HFFc6 (cell line): ENCODE measurements around the gene CCL3. TPM values are rescaled to one million over a fixed set of nuclear protein-coding genes. Genes with fewer than 3 reads are reported as not detected.

Experiments
- DNase-seq: peaks from one replicate; pipeline ENCODE4 v3.0.0-alpha.2; 2018
- H3K27ac Mint-ChIP-seq: 2 replicates; pipeline ENCODE4 v1.8.0; 2020; ENCODE audit warnings: mild to moderate bottlenecking, mixed read lengths
- H3K27me3 Mint-ChIP-seq: 2 replicates; pipeline ENCODE4 v1.8.0; 2021; ENCODE audit warnings: mild to moderate bottlenecking, moderate library complexity, mixed read lengths; ENCODE audit not compliant: insufficient read depth
- H3K36me3 Mint-ChIP-seq: 2 replicates; pipeline ENCODE4 v1.8.0; 2021; ENCODE audit warnings: low read depth, mixed read lengths
- H3K4me1 Mint-ChIP-seq: 2 replicates; pipeline ENCODE4 v1.8.0; 2020; ENCODE audit warnings: low read depth, mixed read lengths
- H3K4me3 Mint-ChIP-seq: 2 replicates; pipeline ENCODE4 v1.8.0; 2020; ENCODE audit warnings: mild to moderate bottlenecking, moderate library complexity, mixed read lengths
- H3K9me3 Mint-ChIP-seq: 2 replicates; pipeline ENCODE4 v1.8.0; 2020; ENCODE audit warnings: mild to moderate bottlenecking, mixed read lengths
- long read RNA-seq: library from polyadenylated mRNA; unstranded; transcript quantifications from one replicate; pipeline ENCODE4 v2.0.0, GENCODE V29; 2019
- total RNA-seq, 6 experiments: library from RNA; stranded (reverse); fragmentation: NEBNext Ultra II Directional; extraction: Animal tissue kit (Norgen Biotek cat#: 25700); gene quantifications; 2 replicates in 1 of 6; 3 replicates in 5 of 6; pipeline ENCODE4 v1.2.3, GENCODE V29; 2021
- TF ChIP-seq, protein P1 (sequence below): fragments of 200-600 bp; sonication (generic); IDR thresholded peaks from 2 replicates; pipeline ENCODE4 v1.5.0; 2021; ENCODE audit warnings: antibody characterized with exemption, mild to moderate bottlenecking

The CCL3 gene
- not detected for total RNA-seq
- long read RNA-seq, result 0 reads

DNA sequence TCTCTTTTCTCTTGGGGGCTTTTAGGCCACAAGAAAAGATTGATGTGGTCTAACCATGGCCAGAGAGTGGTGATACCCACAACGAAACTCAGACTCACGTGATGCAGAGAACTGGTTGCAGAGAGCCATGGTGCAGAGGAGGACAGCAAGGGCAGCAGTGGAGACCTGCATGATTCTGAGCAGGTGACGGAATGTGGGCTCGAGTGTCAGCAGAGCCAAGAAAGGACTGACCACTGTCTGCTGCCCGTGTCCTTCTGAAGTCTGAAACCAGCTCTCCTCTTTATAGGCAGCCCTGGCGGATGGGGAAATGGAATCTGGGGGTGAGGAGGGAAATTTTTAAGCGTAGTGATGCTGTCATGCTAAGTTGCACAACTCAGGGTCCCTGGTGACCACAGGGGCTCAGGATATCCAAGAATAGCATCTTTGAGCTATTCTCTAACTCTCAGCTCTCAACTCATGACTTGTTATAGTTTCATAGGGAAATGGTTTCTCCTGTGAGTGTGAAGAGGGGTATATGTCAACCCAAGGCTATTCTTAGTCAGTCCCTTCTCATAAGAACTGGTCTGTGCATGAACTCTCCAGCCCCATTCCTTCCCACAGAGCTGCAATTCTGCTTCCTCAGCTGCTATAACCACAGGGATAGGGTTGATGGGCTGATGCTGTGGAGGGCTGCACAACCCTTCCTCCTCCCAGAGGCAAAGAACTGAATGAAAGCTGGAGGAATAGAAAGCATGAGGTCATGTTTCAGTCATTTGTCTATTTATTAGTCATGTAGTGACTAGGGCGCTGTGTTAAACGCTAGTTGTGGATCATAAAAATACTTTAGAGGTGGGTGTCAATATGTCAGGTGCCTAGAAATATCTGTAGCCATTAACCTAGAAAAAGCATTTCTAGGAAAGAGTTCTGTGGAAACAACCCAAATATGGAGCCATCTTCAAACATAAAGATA is at the start of gene CCL3:
Gene CCL3, minus strand, starts transcription at position 256 of the 949 bp plus-strand sequence. Its CDS starts 85 bp downstream, at position 171.
- DNase-seq, result no peak
- Mint-ChIP-seq H3K27me3 (no peaks in the 10 kb centered on the region), H3K27ac (no peak within 1 kb of the TSS), H3K9me3 (peaks cover 33% of the 10 kb centered on the region), H3K4me3 (no peak within 1 kb of the TSS), H3K36me3 (no peaks in the 10 kb centered on the region), H3K4me1 (no peaks in the 10 kb centered on the region)
- TF ChIP-seq, protein P1, sequence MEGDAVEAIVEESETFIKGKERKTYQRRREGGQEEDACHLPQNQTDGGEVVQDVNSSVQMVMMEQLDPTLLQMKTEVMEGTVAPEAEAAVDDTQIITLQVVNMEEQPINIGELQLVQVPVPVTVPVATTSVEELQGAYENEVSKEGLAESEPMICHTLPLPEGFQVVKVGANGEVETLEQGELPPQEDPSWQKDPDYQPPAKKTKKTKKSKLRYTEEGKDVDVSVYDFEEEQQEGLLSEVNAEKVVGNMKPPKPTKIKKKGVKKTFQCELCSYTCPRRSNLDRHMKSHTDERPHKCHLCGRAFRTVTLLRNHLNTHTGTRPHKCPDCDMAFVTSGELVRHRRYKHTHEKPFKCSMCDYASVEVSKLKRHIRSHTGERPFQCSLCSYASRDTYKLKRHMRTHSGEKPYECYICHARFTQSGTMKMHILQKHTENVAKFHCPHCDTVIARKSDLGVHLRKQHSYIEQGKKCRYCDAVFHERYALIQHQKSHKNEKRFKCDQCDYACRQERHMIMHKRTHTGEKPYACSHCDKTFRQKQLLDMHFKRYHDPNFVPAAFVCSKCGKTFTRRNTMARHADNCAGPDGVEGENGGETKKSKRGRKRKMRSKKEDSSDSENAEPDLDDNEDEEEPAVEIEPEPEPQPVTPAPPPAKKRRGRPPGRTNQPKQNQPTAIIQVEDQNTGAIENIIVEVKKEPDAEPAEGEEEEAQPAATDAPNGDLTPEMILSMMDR, result no peak

DNA sequence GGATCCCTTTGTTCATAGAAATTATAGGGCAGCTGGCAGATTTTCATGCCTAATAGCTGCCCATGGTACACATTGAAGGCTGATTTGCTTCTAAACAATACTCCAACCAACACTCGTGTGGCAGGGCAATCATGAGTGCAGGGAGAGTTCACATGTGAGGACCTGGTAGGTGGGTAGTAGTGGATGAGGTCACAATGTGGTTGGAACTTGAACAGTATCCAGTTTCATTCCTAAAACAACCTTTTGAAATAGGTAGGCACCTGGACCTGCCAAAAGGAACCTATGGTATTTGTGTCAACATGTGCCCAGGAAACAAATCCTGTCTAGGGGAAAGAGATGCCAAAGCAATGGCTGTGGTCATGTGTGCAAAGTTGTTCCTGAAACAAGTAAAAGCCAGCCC is 46.5 kb upstream of the CCL3 start:
- no peak overlapping the region for H3K27ac Mint-ChIP-seq
- no peaks in the 10 kb centered on the region for H3K36me3 Mint-ChIP-seq
- peaks cover 1% of the 10 kb centered on the region; the same call in 1 of the 2 replicates for H3K27me3 Mint-ChIP-seq
- H3K4me1 Mint-ChIP-seq, result no peaks in the 10 kb centered on the region
- no peak for DNase-seq
- H3K9me3 Mint-ChIP-seq, result no peaks in the 10 kb centered on the region
- TF ChIP-seq, protein P1, result no peak
- H3K4me3 Mint-ChIP-seq, result no peak overlapping the region

DNA sequence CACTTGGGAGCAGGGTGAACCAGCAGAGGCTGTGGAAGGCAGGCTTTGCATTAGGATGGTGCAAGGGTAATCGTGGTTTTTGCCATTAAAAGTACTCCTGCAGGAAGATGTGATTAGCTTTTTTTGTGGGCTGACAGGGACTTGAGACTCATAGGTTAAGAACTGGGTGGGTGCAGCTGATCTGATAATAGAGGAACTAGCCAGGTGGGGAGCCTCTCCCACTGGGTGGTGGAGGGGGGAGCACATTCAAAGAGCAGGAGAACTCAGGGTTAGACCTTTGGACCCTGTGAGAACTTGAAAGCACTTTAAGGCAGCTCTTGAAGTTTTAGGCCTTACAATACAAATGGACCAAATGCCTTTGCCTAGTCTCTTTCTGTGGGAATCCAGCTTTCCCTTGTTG is 46.1 kb upstream of the CCL3 start:
- Mint-ChIP-seq H3K4me1 (no peaks in the 10 kb centered on the region), H3K4me3 (no peak overlapping the region)

DNA sequence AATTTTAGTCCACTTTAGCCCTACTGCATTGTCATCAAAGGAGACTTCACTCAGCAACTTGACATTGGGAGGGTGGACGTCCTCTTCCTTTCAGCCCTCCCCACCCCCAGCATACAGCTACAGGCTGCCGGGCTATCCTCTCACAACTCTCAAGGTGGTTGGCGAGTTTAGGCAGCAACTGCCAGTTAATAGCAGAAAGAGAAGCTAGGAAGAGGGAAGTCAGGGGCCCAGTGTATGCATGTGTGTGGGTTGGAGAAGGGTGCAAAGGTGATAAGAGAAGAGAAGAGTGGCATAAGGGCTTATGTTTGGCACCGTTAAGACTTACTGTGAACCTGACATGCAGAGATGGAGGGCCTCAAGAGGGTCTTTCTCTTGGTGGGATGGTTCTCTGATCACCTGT is 45.5 kb upstream of the CCL3 start:
- no peaks in the 10 kb centered on the region for H3K36me3 Mint-ChIP-seq
- TF ChIP-seq, protein P1, result no peak
- peaks cover 1% of the 10 kb centered on the region; the same call in 1 of the 2 replicates for H3K27me3 Mint-ChIP-seq
- no peaks in the 10 kb centered on the region for H3K9me3 Mint-ChIP-seq
- no peaks in the 10 kb centered on the region for H3K4me1 Mint-ChIP-seq
- no peak for DNase-seq
- no peak overlapping the region for H3K4me3 Mint-ChIP-seq
- no peak overlapping the region for H3K27ac Mint-ChIP-seq

More for the DNA sequence above, 46.1 kb upstream of the CCL3 start:
- Mint-ChIP-seq H3K36me3 (no peaks in the 10 kb centered on the region), H3K27ac (no peak overlapping the region), H3K27me3 (peaks cover 1% of the 10 kb centered on the region; the same call in 1 of the 2 replicates), H3K9me3 (no peaks in the 10 kb centered on the region)
- no peak for DNase-seq
- TF ChIP-seq, protein P1, result no peak

DNA sequence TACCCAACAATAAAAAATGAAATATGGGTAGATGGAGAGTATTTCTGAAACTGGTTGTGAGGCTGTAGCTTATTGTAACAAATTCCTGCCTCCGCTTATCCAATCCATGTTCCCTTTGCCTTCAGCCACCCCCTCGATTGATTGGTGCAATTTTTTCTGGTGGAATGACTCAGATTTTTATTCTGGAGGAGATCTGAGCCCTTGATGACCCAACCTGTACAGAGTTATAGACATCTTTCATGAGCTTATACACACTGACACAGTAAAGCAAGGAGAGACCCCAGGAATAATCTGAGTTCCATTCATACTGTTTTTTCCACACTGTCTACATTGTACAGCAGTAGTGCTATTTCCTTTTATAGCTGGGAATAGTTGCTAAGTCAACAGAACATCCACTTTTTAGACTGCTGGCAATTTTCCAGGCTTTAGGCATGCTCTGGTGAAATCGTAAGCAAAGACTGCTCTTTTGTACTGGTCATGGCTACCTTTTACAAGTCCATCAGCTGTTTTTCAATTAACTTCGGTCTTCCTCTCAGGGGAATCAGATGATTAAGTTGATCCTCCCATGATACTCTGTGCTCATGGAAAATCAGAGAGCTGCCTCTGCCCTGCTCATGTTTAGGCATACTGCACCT is 43.8 kb upstream of the CCL3 start:
- Mint-ChIP-seq H3K27me3 (peaks cover 1% of the 10 kb centered on the region; the same call in 1 of the 2 replicates), H3K4me1 (no peaks in the 10 kb centered on the region), H3K4me3 (no peak overlapping the region), H3K27ac (no peak overlapping the region), H3K9me3 (no peaks in the 10 kb centered on the region), H3K36me3 (no peaks in the 10 kb centered on the region)
- TF ChIP-seq, protein P1, result no peak
- DNase-seq, result no peak
